Endothelial cell of umbilical vein (primary cell): Measurements from ENCODE around the gene SPAG16. TPM values are rescaled to one million over a fixed set of nuclear protein-coding genes. Genes with fewer than 3 reads are reported as not detected.

Source experiments
- BruUV-seq: library from RNA; stranded (reverse); fragments of 400-500 nt; replicated peaks from 2 replicates; lab custom pipeline; 2021; lab: Mats Ljungman, UMichigan
- CTCF ChIA-PET: fragments of 300-600, 350-600 bp; sonication (Branson Sonifier 250); formaldehyde crosslinking; loops from one replicate; lab custom pipeline; 2021; ENCODE audit warnings: antibody characterized with exemption, inconsistent platforms; lab: Charles Lee
- POLR2A ChIA-PET: fragments of 300-600, 350-600 bp; sonication (Branson Sonifier 250); formaldehyde crosslinking; loops from one replicate; lab custom pipeline; 2021; ENCODE audit warnings: antibody characterized with exemption, inconsistent platforms; lab: Charles Lee
- DNase-seq: peaks from one replicate; pipeline ENCODE4 v3.0.0-alpha.2; 2011; ENCODE audit warnings: low read depth, low spot score
- FAIRE-seq: peaks from 2 replicates; lab custom pipeline; 2011; peaks lifted over from hg19 to GRCh38; lab: Jason Lieb, UNC
- H2AFZ ChIP-seq: 2 replicates; pipeline ENCODE4 v1.6.0; 2012; ENCODE audit warnings: low read depth, low read length, control low read depth, inconsistent platforms
- H3K27ac ChIP-seq: 2 replicates; pipeline ENCODE4 v1.5.1; 2011; ENCODE audit warnings: low read depth, mild to moderate bottlenecking, control low read depth, low read length, moderate library complexity; ENCODE audit not compliant: insufficient read depth
- H3K27me3 ChIP-seq, 2 experiments: 2 replicates each; pipeline versions ENCODE4 v1.6.0 to v1.6.1; 2011; ENCODE audit warnings: low read length in 2 of 2, mixed read lengths in 1 of 2; ENCODE audit not compliant: control insufficient read depth in 2 of 2, insufficient read depth in 2 of 2
- H3K36me3 ChIP-seq, 2 experiments: 2 replicates in 1 of 2; 3 replicates in 1 of 2; pipeline ENCODE4 v1.5.1; 2011; ENCODE audit warnings: low read length in 2 of 2, mild to moderate bottlenecking in 1 of 2, moderate library complexity in 1 of 2; ENCODE audit not compliant: control insufficient read depth in 2 of 2, insufficient read depth in 2 of 2; ENCODE audit errors: extremely low read depth in 1 of 2
- H3K4me1 ChIP-seq: 3 replicates; pipeline ENCODE4 v1.5.1; 2011; ENCODE audit warnings: mild to moderate bottlenecking, low read length; ENCODE audit not compliant: control insufficient read depth, insufficient read depth; ENCODE audit errors: extremely low read depth
- H3K4me2 ChIP-seq: 2 replicates; pipeline ENCODE4 v1.6.1; 2011; ENCODE audit warnings: low read length, control low read depth, mixed read lengths; ENCODE audit not compliant: insufficient read depth
- H3K4me3 ChIP-seq, 3 experiments: fragments of 200-600 bp in 1 of 3; sonication (generic), shearing (Covaris generic) in 1 of 3; replicated peaks in 1 of 3; 2 replicates each; pipeline ENCODE4 v1.5.1; 2011 to 2016; ENCODE audit warnings: control low read depth in 3 of 3, low read length in 3 of 3, mild to moderate bottlenecking in 2 of 3, inconsistent platforms in 1 of 3, low read depth in 1 of 3, moderate library complexity in 1 of 3; ENCODE audit not compliant: insufficient read depth in 1 of 3
- H3K79me2 ChIP-seq: 2 replicates; pipeline ENCODE4 v1.6.0; 2012; ENCODE audit warnings: low read length, inconsistent platforms; ENCODE audit not compliant: control insufficient read depth, insufficient read depth
- H3K9ac ChIP-seq: replicated peaks from 2 replicates; pipeline ENCODE3; 2011; ENCODE audit warnings: low read length, control low read depth; ENCODE audit not compliant: insufficient read depth; ENCODE audit errors: extremely low read depth
- H3K9me1 ChIP-seq: replicated peaks from 3 replicates; pipeline ENCODE4 v1.6.0; 2011; ENCODE audit warnings: mild to moderate bottlenecking, low read length; ENCODE audit not compliant: control insufficient read depth, insufficient read depth; ENCODE audit errors: extremely low read depth
- H3K9me3 ChIP-seq: replicated peaks from 2 replicates; pipeline ENCODE4 v1.5.1; 2012; ENCODE audit warnings: low read length, inconsistent platforms; ENCODE audit not compliant: control insufficient read depth, insufficient read depth
- H4K20me1 ChIP-seq: replicated peaks from 2 replicates; pipeline ENCODE3; 2011; ENCODE audit warnings: mild to moderate bottlenecking, low read length; ENCODE audit not compliant: control insufficient read depth, insufficient read depth; ENCODE audit errors: extremely low read depth
- EZH2 ChIP-seq: IDR thresholded peaks from 2 replicates; pipeline ENCODE4 v1.6.1; 2012; ENCODE audit warnings: borderline replicate concordance, low read depth, mild to moderate bottlenecking, moderate library complexity, low read length, inconsistent platforms; ENCODE audit not compliant: severe bottlenecking
- GATA2 ChIP-seq: IDR thresholded peaks from 2 replicates; pipeline ENCODE4 v1.7.0; 2011; ENCODE audit warnings: low read depth, mild to moderate bottlenecking, moderate library complexity, mixed read lengths, low read length; ENCODE audit not compliant: insufficient read length, insufficient read depth
- JUN ChIP-seq: IDR thresholded peaks from 2 replicates; pipeline ENCODE4 v1.6.1; 2011; ENCODE audit warnings: borderline replicate concordance, low read depth; ENCODE audit not compliant: insufficient read length, insufficient read depth
- MAX ChIP-seq: IDR thresholded peaks from 2 replicates; pipeline ENCODE4 v1.6.1; 2011; ENCODE audit not compliant: insufficient read depth, insufficient read length
- MYC ChIP-seq: IDR thresholded peaks from one replicate; pipeline ENCODE4 v1.6.1; 2011; ENCODE audit warnings: mild to moderate bottlenecking, low read depth, low read length
- POLR2A ChIP-seq: IDR thresholded peaks from 2 replicates; pipeline ENCODE4 v1.6.1; 2012; ENCODE audit warnings: low read depth, mild to moderate bottlenecking, control low read depth, low read length
- POLR2AphosphoS5 ChIP-seq: IDR thresholded peaks from 2 replicates; pipeline ENCODE4 v1.6.1; 2012; ENCODE audit warnings: low read depth, mild to moderate bottlenecking, control low read depth, low read length, moderate library complexity; ENCODE audit not compliant: insufficient read depth
- dilution Hi-C: fragments of 300-500 bp; cut with MboI; formaldehyde crosslinking; loops from one replicate; pipeline ENCODE4 v1.15.0; 2019; ENCODE audit warnings: low sequenced_read_pairs; ENCODE audit not compliant: extremely low pct_ligation_motif_present
- intact Hi-C: fragments of 100-400 bp; cut with micrococcal nuclease; formaldehyde crosslinking; loops from one replicate; pipeline ENCODE4 v1.10.0; 2022
- polyA plus RNA-seq, 4 experiments: library from polyadenylated mRNA; depleted of rRNA in 3 of 4; stranded (reverse) in 3 of 4; unstranded in 1 of 4; fragments of >200 nt; gene quantifications; 2 replicates each; pipeline versions ENCODE4 v1.2.1 to v1.2.3, GENCODE V29; 2011 to 2012; ENCODE audit warnings: missing spikeins in 1 of 4
- total RNA-seq: library from RNA; stranded (reverse); gene quantifications from 2 replicates; pipeline ENCODE4 v1.2.3, GENCODE V29; 2021
- TF ChIP-seq, protein P1 (sequence below), 2 donors: IDR thresholded peaks; 1 replicate in 1 of 2; 2 replicates in 1 of 2; pipeline ENCODE4 v1.5.1; 2011; ENCODE audit warnings: low read length in 2 of 2, mild to moderate bottlenecking in 2 of 2, moderate library complexity in 2 of 2, control low read depth in 1 of 2, inconsistent platforms in 1 of 2, low read depth in 1 of 2; ENCODE audit not compliant: insufficient read depth in 1 of 2; ENCODE audit errors: extremely low read depth in 1 of 2

Gene SPAG16
- total and polyA plus RNA-seq, 2 donors (not counting 3 experiments of a cell fraction or from before 2014, with no cell fraction given) = 4.0 to 7.7 TPM

- Histone ChIP-seq H3K79me2 (no peaks in the 10 kb centered on the region), H3K4me1 (no peaks in the 10 kb centered on the region), H3K27me3 (no peaks in the 10 kb centered on the region), H3K4me3 (no peak overlapping the region), H3K4me2 (no peak overlapping the region), H3K36me3 (no peaks in the 10 kb centered on the region), H3K27ac (no peak overlapping the region), H2AFZ (no peak overlapping the region), H3K9me1 (no peaks in the 10 kb centered on the region), H3K9me3 (no peaks in the 10 kb centered on the region), H4K20me1 (no peaks in the 10 kb centered on the region), H3K9ac (no peak overlapping the region)
- intact Hi-C loops (no loop called here), dilution Hi-C loops (no loop called here)
- no TSS peak for BruUV-seq
- FAIRE-seq (no peak), DNase-seq (no peak)
- ChIA-PET POLR2A (no interaction called here), CTCF (interaction anchor here (1.3 kb wide), 1 partner anchor 11 kb away, joined by 4 read pairs; no protein-coding TSS in a partner anchor)
- TF ChIP-seq GATA2 (no peak), POLR2AphosphoS5 (no peak), MAX (no peak), MYC (no peak)
- TF ChIP-seq, protein P1, sequence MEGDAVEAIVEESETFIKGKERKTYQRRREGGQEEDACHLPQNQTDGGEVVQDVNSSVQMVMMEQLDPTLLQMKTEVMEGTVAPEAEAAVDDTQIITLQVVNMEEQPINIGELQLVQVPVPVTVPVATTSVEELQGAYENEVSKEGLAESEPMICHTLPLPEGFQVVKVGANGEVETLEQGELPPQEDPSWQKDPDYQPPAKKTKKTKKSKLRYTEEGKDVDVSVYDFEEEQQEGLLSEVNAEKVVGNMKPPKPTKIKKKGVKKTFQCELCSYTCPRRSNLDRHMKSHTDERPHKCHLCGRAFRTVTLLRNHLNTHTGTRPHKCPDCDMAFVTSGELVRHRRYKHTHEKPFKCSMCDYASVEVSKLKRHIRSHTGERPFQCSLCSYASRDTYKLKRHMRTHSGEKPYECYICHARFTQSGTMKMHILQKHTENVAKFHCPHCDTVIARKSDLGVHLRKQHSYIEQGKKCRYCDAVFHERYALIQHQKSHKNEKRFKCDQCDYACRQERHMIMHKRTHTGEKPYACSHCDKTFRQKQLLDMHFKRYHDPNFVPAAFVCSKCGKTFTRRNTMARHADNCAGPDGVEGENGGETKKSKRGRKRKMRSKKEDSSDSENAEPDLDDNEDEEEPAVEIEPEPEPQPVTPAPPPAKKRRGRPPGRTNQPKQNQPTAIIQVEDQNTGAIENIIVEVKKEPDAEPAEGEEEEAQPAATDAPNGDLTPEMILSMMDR (IDR thresholded peaks at IDR 0.05; ENCODE audit: extremely low read depth in 1 of 2, insufficient read depth in 1 of 2, low read depth in 1 of 2, low read length in 2 of 2) = no peak
Observed at GRCh38 chr2:214006601-214007000, 722.3 kb downstream of the SPAG16 start.

GRCh38 chr2:214011676-214012075 is 727.4 kb downstream of the SPAG16 start:
- intact Hi-C loops = no loop called here
- CTCF ChIA-PET = no interaction called here
- Histone ChIP-seq H3K4me3 (no peak overlapping the region), H4K20me1 (no peaks in the 10 kb centered on the region), H2AFZ (no peak overlapping the region), H3K27ac (no peak overlapping the region), H3K27me3 (no peaks in the 10 kb centered on the region), H3K4me1 (no peaks in the 10 kb centered on the region), H3K9me3 (no peaks in the 10 kb centered on the region), H3K4me2 (no peak overlapping the region), H3K79me2 (no peaks in the 10 kb centered on the region), H3K9me1 (no peaks in the 10 kb centered on the region), H3K36me3 (no peaks in the 10 kb centered on the region), H3K9ac (no peak overlapping the region)
- dilution Hi-C loops = no loop called here
- POLR2A ChIA-PET = no interaction called here
- DNase-seq (no peak), FAIRE-seq (no peak)
- BruUV-seq = no TSS peak
- TF ChIP-seq POLR2A (no peak), POLR2AphosphoS5 (no peak), JUN (no peak), EZH2 (no peak)
- TF ChIP-seq, protein P1 (IDR thresholded peaks at IDR 0.05; ENCODE audit: extremely low read depth in 1 of 2, insufficient read depth in 1 of 2, low read depth in 1 of 2, low read length in 2 of 2) = no peak
